H1 (cell line): ENCODE data around the gene ZNF48. TPM values are rescaled to one million over a fixed set of nuclear protein-coding genes. Genes with fewer than 3 reads are reported as not detected.

Experiments used
- ASH2L ChIP-seq: fragments of 200-600, 300-600 bp; sonication (generic); IDR thresholded peaks from one replicate; pipeline ENCODE4 v1.7.1; 2017; ENCODE audit warnings: low read length
- BCL11A ChIP-seq, 2 experiments: IDR thresholded peaks; one replicate each; pipeline ENCODE4 v1.6.1; 2011; ENCODE audit warnings: low read depth in 2 of 2, low read length in 2 of 2, mild to moderate bottlenecking in 2 of 2
- KDM4A ChIP-seq: IDR thresholded peaks from one replicate; pipeline ENCODE4 v1.7.1; 2012; ENCODE audit warnings: low read depth, mild to moderate bottlenecking, moderate library complexity, low read length, inconsistent platforms; ENCODE audit not compliant: severe bottlenecking
- POLR2AphosphoS5 ChIP-seq: IDR thresholded peaks from 2 replicates; pipeline ENCODE4 v1.6.1; 2011; ENCODE audit warnings: low read depth, low read length
- RFX5 ChIP-seq: IDR thresholded peaks from 2 replicates; pipeline ENCODE4 v1.6.1; 2011; ENCODE audit warnings: low read depth, low read length, improper control_type of control experiment, borderline replicate concordance
- RNF2 ChIP-seq: fragments of 200-900, 300-1000 bp; sonication (generic); IDR thresholded peaks from 2 replicates; pipeline ENCODE4 v1.7.1; 2016; ENCODE audit warnings: borderline replicate concordance, low read depth, mild to moderate bottlenecking, antibody characterized with exemption, low read length; ENCODE audit not compliant: poor library complexity, severe bottlenecking; ENCODE audit errors: missing control alignments
- YY1 ChIP-seq: IDR thresholded peaks from 2 replicates; pipeline ENCODE4 v1.6.1; 2011; ENCODE audit warnings: low read depth, mild to moderate bottlenecking, low read length
- polyA plus RNA-seq, 7 experiments: library from polyadenylated mRNA; depleted of rRNA in 3 of 7; stranded (reverse) in 5 of 7; unstranded in 2 of 7; fragments of >200 nt in 5 of 7; fragments of 200-250 nt in 2 of 7; gene quantifications; 1 replicate in 5 of 7; 2 replicates in 1 of 7; 4 replicates in 1 of 7; pipeline versions ENCODE4 v1.2.1 to v1.2.3, GENCODE V29; 2011 to 2013; ENCODE audit warnings: missing spikeins in 2 of 7, mixed read lengths in 2 of 7
- total RNA-seq: library from RNA; stranded (reverse); fragmentation: NEBNext Ultra II Directional; extraction: Animal tissue kit (Norgen Biotek cat#: 25700); gene quantifications from 2 replicates; pipeline ENCODE4 v1.2.1, GENCODE V29; 2021
- TF ChIP-seq, protein P1 (sequence below): IDR thresholded peaks from 2 replicates; pipeline ENCODE4 v1.6.1; 2011; ENCODE audit warnings: low read length, improper control_type of control experiment
- TF ChIP-seq, protein P2 (sequence below): fragments of 300-600 bp; sonication (generic); IDR thresholded peaks from 2 replicates; pipeline ENCODE4 v1.7.1; 2012; ENCODE audit warnings: low read length, moderate library complexity, mild to moderate bottlenecking, inconsistent platforms; ENCODE audit not compliant: insufficient replicate concordance

Gene ZNF48
- total and polyA plus RNA-seq, 2 of the 8 experiments (the other 6 are each of a cell fraction or from before 2014, with no cell fraction given) = 30.4 to 41.2 TPM

DNA sequence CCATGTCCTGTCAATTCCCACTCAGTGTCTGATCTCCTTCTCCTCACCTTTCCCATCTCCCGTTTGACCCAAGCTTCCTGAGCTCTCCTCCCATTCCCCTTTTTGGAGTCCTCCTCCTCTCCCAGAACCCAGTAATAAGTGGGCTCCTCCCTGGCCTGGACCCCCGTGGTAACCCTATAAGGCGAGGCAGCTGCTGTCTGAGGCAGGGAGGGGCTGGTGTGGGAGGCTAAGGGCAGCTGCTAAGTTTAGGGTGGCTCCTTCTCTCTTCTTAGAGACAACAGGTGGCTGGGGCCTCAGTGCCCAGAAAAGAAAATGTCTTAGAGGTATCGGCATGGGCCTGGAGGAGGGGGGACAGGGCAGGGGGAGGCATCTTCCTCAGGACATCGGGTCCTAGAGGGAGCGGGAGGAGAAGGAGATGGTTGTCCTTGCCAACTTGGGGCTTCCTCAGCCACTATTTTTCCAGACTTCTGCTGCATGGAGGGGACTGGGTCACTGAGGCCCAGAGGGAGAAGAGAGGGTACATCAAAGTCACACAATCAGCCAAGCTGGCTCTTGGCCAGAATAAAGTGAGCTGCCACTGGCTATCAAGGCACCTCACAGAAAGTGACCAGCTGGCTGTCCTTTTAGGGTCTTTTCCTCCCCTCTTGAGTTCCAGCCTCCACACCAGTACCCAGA, 23.0 kb upstream of the ZNF48 start (continued):
- TF ChIP-seq, protein P1, sequence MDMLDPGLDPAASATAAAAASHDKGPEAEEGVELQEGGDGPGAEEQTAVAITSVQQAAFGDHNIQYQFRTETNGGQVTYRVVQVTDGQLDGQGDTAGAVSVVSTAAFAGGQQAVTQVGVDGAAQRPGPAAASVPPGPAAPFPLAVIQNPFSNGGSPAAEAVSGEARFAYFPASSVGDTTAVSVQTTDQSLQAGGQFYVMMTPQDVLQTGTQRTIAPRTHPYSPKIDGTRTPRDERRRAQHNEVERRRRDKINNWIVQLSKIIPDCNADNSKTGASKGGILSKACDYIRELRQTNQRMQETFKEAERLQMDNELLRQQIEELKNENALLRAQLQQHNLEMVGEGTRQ = no peak
- TF ChIP-seq RNF2 (no peak), KDM4A (no peak), YY1 (no peak), POLR2AphosphoS5 (no peak), ASH2L (no peak), RFX5 (no peak), BCL11A (IDR thresholded peaks at IDR 0.05; ENCODE audit: low read depth in 2 of 2, low read length in 2 of 2) (no peak)
- TF ChIP-seq, protein P2, sequence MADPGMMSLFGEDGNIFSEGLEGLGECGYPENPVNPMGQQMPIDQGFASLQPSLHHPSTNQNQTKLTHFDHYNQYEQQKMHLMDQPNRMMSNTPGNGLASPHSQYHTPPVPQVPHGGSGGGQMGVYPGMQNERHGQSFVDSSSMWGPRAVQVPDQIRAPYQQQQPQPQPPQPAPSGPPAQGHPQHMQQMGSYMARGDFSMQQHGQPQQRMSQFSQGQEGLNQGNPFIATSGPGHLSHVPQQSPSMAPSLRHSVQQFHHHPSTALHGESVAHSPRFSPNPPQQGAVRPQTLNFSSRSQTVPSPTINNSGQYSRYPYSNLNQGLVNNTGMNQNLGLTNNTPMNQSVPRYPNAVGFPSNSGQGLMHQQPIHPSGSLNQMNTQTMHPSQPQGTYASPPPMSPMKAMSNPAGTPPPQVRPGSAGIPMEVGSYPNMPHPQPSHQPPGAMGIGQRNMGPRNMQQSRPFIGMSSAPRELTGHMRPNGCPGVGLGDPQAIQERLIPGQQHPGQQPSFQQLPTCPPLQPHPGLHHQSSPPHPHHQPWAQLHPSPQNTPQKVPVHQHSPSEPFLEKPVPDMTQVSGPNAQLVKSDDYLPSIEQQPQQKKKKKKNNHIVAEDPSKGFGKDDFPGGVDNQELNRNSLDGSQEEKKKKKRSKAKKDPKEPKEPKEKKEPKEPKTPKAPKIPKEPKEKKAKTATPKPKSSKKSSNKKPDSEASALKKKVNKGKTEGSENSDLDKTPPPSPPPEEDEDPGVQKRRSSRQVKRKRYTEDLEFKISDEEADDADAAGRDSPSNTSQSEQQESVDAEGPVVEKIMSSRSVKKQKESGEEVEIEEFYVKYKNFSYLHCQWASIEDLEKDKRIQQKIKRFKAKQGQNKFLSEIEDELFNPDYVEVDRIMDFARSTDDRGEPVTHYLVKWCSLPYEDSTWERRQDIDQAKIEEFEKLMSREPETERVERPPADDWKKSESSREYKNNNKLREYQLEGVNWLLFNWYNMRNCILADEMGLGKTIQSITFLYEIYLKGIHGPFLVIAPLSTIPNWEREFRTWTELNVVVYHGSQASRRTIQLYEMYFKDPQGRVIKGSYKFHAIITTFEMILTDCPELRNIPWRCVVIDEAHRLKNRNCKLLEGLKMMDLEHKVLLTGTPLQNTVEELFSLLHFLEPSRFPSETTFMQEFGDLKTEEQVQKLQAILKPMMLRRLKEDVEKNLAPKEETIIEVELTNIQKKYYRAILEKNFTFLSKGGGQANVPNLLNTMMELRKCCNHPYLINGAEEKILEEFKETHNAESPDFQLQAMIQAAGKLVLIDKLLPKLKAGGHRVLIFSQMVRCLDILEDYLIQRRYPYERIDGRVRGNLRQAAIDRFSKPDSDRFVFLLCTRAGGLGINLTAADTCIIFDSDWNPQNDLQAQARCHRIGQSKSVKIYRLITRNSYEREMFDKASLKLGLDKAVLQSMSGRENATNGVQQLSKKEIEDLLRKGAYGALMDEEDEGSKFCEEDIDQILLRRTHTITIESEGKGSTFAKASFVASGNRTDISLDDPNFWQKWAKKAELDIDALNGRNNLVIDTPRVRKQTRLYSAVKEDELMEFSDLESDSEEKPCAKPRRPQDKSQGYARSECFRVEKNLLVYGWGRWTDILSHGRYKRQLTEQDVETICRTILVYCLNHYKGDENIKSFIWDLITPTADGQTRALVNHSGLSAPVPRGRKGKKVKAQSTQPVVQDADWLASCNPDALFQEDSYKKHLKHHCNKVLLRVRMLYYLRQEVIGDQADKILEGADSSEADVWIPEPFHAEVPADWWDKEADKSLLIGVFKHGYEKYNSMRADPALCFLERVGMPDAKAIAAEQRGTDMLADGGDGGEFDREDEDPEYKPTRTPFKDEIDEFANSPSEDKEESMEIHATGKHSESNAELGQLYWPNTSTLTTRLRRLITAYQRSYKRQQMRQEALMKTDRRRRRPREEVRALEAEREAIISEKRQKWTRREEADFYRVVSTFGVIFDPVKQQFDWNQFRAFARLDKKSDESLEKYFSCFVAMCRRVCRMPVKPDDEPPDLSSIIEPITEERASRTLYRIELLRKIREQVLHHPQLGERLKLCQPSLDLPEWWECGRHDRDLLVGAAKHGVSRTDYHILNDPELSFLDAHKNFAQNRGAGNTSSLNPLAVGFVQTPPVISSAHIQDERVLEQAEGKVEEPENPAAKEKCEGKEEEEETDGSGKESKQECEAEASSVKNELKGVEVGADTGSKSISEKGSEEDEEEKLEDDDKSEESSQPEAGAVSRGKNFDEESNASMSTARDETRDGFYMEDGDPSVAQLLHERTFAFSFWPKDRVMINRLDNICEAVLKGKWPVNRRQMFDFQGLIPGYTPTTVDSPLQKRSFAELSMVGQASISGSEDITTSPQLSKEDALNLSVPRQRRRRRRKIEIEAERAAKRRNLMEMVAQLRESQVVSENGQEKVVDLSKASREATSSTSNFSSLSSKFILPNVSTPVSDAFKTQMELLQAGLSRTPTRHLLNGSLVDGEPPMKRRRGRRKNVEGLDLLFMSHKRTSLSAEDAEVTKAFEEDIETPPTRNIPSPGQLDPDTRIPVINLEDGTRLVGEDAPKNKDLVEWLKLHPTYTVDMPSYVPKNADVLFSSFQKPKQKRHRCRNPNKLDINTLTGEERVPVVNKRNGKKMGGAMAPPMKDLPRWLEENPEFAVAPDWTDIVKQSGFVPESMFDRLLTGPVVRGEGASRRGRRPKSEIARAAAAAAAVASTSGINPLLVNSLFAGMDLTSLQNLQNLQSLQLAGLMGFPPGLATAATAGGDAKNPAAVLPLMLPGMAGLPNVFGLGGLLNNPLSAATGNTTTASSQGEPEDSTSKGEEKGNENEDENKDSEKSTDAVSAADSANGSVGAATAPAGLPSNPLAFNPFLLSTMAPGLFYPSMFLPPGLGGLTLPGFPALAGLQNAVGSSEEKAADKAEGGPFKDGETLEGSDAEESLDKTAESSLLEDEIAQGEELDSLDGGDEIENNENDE = no peak
